Measurements from ENCODE around the gene ZNF750.

- TF ChIP-seq CTCF (IDR thresholded peaks at IDR 0.05) = no peak
- TF ChIP-seq POLR2A (IDR thresholded peaks at IDR 0.05) = no peak
- no peak for TF ChIP-seq POLR2AphosphoS5 (IDR thresholded peaks at IDR 0.05)
- TF ChIP-seq EP300 (IDR thresholded peaks at IDR 0.05) = no peak
Measured at GRCh38 chr17:82807562-82807961, 32.3 kb downstream of the ZNF750 start.

Data from suprapubic skin (tissue), 4 donors.